Jurkat, Clone E6-1 (cell line): Measurements from ENCODE around the gene PALMD.

Source experiments
- DNase-seq: peaks from one replicate; pipeline ENCODE4 v3.0.0-alpha.2; 2011; ENCODE audit warnings: low read depth, low spot score
- H3K4me3 ChIP-seq: 2 replicates; pipeline ENCODE4 v1.5.1; 2011; ENCODE audit warnings: mild to moderate bottlenecking, low read length, control low read depth, moderate library complexity

Gene PALMD

DNA sequence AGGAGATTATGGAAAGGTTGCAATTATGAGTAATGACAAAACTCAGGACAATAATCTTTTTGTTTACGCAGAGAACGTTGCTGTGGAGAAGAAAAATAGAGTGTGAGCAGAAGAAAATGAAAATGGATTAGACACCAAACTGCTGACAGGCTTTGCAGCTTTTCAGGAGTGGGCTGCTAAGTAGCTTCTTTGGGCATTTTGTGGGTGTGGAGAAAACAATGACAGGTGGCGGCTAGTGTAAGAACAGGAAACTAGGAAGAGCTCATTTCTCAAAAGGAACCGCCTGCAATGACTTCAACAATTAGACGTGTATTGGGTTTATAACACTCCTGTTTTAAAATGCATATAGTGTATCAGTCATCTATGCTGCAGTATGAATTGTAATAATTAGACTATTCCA is 18.3 kb upstream of the PALMD start:
- H3K4me3 ChIP-seq = no peak overlapping the region
- no peak for DNase-seq

DNA sequence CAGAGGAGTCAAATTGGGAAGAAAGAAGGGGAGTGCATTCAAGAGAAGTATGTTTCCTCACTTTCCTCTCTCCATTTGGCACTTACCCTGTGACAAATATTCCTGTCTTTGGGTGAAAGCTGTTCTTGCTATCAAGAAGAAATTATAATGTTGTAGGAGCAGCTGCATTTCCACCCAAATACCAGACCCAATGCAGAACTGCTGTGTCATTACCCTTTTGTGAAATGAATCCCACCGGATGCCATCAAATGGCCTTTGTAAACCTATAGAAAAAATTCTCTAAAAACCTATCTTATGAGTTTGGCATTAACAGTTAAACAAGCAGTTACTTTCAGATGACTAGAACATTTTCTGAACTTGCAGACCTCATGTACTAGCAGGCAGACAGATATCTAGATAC is 16.7 kb upstream of the PALMD start:
- DNase-seq = no peak
- H3K4me3 ChIP-seq = no peak overlapping the region

DNA sequence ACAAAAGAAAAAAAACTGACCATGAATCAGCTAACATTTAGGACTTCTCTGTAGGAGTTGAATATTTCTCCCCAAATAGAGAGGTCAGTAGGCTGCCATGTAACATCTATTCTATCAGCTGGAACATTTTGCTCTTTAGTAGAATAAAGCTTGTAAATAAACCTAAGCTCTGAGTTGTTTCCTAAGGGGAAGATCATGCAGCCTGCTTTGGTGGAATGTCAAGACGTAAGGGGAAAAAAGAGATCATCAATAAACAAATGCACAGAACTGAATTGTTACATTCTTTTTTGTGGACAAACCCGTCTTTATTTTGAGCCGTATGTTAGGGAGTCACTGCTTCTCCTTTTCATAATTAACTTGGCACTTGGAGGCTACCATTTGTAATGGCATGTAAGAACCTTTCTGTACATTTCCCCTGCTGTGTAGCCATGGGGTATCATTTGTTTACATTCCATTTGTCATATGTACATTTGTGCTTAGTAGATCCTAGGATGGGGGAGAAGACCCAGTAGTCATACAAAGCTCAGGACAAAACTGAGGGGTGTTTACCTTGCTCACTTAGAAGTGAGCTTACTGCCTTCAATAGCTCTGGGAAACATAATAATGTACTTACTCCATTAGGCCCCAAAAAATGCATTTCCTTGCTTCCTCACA is 10.8 kb upstream of the PALMD start:
- H3K4me3 ChIP-seq = no peak overlapping the region
- no peak for DNase-seq

DNA sequence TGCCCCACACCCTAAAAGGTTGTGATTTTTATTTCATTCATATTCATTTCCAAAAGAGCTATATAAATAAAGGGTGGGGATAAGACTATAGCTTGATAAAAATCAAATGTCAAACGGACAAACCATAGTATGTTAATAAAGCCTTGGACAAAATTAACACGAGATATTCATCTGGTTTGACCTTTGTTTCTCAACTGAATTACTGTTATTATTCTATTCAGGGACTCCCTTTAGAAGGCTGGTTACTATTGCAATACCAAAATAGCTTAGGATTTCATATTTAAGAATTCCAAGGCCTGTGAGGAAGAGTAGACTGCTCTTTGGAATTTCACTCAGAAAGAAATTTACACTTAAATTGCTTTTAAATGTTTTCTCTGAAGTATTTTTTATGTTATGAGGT is 10.2 kb upstream of the PALMD start:
- DNase-seq = no peak
- no peak overlapping the region for H3K4me3 ChIP-seq

DNA sequence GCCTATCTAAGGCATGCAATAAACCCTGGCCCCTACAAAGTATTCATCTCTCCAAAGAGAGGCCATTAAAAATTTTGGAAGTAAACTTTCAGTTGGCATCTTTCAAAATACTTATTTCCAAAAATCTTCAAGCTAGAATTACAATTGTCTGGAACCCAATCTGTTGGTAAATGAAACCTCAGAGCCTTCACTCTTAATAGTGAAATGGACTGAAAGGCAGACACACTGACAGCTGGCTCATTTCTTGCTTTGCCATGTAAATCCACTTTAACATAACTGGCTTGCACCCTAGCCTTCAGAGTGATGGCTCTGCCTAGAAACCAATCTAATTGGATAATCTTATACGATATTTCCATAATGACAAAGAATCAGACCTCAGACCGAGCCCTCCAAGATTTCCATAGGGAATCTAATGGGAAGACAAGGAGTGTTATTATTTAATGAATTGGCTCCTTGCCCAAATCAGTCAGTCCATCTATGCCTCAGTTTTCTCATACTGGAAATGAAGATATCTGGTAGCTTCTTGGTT is 9.2 kb upstream of the PALMD start:
- H3K4me3 ChIP-seq = no peak overlapping the region
- DNase-seq = no peak

DNA sequence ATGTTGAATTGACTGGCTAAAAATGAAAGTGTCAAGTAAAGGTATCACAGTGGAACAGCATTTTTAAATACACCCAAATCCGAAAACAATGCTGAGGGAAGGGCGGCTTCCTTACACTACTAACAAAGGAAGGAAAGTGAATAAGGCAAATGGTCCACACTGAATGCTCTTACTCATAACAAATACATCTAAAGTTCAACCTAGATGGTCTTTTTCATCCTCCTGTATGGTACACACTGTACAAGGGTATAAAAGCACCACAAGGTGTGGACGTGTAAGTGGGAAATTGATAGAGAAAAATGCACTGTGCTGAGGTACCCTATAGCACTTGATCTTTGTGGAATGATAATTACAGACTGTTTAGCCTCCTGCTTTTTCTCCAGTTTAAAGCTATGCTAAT is 7.1 kb upstream of the PALMD start:
- no peak overlapping the region for H3K4me3 ChIP-seq
- no peak for DNase-seq

DNA sequence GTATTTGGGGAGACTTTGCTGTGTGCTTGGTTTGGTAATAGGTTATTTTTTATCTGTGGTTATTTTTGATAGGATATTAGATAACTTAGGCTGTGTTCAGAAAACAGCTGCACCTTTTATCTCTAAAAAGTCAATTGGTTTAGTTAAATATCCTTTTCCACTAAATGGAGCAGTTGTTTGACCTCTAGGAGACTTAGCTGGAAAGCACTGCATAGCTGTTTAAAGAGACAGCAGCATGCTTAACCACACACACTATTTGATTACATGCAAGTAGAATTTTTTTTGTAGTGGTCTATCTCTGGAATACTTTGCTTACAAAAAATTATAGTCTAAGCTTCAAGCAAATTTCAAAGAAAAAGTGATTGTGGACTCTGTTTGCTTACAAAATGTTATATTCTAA is 6.5 kb upstream of the PALMD start:
- no peak overlapping the region for H3K4me3 ChIP-seq
- DNase-seq = no peak

DNA sequence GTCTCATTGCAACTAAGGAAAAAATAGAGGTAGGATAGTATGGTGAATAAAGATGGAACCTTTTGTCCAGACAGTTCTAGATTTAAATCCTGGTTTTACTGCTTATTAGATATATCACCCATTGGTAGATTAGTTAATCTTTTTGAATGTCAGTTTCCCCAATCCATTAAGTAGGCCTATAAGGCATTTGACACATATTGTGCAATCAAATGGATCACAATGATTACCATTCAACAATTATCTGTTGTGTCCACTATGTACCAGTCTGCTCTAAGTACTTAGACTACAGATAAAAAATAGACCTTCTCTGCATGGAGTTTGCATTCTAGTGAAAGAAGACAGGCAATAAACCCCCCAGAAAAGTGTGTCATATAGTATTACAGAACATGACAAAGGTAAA is 6.0 kb upstream of the PALMD start:
- H3K4me3 ChIP-seq = no peak overlapping the region
- no peak for DNase-seq

DNA sequence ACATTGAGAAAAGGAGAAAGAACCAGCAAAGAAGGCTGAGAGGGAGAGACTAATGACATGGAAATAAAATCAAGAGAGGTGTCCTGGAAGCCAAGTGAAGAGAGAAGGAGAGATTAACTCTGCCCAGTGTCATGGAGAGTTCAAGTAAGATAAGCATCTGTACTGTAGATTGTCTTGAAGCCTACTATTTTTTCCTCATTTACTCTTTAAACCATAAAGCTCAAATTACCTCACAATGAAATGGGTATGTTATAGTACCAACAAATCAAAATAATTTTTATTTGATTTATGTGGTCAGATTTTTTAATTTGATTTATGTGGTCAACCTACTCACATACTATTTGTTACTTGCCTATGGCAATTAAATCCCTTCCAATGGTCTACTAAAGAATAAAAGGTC is 5.2 kb upstream of the PALMD start:
- no peak overlapping the region for H3K4me3 ChIP-seq
- no peak for DNase-seq

DNA sequence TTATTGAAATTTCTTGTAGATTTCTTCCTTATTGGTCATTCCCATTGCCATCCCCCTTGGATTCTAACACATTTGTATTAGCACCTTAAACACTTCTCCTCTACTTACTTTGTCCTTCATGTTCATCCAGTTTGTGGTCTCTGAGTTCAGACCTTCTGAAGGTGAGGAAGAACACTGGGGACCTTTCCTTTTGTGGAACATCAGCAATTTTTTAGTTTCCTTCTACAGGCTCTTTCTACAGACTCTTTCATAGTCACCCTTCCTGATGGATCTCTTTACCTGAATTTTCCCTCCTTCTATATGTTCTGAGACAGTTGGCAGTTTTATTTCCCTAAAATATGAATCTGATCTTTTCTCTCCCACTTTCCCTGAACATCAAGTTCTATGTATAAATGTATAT is 4.4 kb upstream of the PALMD start:
- H3K4me3 ChIP-seq = no peak overlapping the region
- DNase-seq = no peak

DNA sequence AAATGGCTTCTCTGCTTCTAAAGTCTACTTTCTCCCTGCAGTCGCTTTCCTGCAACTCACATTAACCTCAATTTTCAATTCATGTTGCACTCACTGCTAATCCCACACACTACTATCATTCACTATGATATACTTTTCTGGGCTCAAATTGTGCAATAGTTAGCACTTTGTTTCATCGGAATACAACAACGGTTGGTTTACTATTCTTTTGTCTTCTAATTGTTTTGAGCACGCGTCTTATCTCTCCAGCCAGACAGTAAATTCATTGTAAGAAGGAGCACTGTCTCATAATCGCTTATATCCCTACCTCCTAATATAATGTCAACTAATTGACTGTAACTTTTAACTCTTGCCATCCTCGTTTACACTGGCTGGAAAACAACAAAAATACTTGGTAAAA is 3.9 kb upstream of the PALMD start:
- no peak overlapping the region for H3K4me3 ChIP-seq
- no peak for DNase-seq

DNA sequence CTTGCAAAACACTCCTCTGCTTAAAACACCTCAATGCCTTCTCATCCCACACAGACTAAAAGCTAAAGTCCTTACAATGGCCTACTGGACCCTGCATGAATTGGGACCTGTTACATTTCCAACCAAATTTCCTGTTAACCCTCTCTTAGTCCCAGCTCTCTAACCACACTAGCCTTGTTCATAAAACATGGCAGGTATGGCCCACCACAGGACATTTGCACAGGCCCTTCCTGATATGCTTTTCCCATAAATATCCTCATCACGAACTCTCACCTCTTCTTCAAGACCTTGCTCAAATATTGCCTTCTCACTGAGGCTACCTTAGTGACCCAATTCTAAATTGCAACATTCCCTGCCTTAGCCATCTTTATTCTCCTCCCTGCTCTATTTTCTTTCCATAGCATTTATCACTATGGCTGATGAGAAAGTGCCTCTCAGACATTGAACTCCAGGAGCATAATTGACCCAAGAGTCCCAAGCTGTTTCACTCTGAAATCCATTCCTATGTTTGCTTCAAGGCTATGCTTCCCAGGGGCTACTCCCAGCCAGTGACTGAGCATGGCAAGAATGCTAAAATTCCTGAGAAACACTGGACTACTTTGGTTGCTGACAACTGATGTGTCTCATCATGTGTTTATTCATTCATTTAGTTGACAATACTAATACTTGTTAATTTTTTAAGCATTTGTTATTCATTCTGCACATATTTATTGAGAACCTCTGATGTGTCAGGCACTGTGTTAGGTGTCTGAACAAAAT is 2.7 kb upstream of the PALMD start:
- no peak overlapping the region for H3K4me3 ChIP-seq
- DNase-seq = no peak

DNA sequence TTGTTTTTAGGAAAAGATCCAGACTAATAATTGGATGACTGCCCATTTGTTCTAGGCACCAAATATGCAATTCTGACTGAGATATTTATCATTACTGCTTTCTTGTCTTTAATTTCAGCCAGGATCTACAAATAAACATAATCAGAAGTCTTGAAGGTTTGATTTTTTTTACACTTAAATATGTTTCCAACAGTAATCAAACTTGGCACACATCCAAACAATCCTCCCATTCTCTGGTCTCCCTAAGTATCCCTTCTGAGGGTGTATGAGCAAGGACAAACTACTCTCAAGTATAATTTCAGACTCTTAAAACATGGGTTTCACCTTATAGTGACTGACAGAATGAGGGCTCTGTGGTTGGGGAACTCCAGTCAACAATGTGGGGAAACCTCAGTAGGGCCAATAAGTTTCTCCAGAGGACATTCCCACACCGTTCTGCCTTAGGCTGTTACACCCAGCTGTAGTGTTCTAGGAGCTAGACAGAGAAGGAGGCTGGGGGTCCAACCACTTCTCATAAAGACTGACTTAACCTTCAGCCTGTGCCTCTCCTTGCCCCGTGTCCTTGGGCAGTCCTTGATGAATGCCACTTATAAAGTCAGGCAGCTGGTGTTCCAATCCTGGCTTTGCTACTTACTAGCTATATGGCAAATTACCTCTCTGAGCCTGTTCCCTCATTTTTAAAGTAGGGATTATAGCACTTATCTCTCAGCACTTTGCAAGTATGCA is 1.5 kb upstream of the PALMD start:
- no peak overlapping the region for H3K4me3 ChIP-seq
- no peak for DNase-seq

DNA sequence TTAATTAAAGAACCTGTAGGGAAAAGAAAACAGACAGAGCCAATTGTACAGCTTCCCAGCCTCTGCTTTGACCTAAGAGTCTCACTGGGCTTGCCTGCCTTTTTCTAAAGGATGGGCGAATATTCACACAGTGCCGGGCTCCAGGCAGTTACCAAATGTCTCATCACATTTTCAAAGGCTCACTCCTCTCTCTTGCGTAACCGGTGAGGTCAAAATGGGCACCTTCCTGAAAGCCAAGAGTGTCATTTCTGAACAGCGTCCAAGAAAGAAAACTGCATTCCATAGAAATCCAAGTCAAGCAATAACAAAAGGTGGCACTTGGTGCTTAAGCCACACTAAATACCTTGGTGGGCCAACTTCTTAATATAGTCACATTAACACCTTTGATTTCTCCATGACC is 710 bp upstream of the PALMD start:
- no peak overlapping the region for H3K4me3 ChIP-seq

DNA sequence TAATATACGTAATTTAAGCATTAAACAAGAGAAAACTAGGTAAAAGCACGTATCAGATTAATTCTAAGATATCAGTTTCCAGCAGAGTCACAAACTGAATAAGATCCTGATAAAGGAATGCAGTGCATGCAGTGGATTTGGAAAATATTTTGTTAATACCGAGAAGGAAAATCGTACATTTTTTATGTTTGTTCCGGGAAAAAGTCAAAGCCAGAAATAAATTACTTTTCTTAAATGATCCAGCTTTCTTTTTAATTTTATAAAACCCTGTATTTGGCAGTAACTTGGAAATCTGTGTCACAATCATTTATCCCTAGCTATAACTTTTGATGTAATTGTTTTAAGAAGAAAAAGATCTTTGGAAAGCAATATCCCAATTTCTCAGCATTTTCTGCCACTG is 955 bp downstream of the PALMD start:
- DNase-seq = no peak
- H3K4me3 ChIP-seq = no peak overlapping the region

More for the DNA sequence above, 710 bp upstream of the PALMD start:
- no peak for DNase-seq

DNA sequence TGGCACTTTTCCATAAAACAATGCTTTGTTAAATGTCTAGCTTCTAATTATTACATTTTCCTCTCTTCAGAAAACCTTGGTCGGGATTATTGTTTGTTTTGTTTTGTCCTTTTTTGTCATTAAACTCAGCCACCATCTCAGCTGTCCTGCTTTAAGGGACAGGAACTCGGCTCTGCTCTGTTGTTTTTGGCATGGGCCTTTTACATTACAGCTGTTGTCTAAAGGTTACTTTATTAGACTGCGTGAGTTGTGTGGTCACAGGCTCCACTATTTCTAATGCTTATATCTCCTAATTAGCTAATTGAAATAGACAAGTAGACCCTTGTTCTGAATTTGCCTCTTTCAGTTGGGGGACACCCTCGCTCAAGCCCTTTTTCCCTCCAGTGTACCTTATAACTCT is 1.6 kb downstream of the PALMD start:
- H3K4me3 ChIP-seq = no peak overlapping the region
- no peak for DNase-seq

DNA sequence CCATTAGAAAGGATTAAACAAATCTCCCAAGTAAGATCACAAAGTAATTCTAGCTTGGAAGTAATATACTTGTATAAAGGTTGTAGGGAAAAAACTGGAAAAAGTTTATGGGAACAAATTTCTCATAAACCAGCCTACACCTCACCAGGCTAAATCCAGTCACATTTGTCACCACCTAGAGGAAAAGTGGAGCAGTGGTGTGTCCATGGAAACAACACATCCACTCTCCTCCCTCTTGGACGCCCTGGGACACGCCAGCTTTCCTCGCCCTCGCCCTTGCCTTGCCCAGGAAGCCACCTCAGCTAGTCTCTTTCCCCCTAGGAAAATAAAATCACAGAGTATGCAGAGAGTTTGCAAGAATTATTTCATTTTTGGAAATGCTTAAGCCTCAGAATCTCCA is 2.2 kb downstream of the PALMD start:
- no peak for DNase-seq

DNA sequence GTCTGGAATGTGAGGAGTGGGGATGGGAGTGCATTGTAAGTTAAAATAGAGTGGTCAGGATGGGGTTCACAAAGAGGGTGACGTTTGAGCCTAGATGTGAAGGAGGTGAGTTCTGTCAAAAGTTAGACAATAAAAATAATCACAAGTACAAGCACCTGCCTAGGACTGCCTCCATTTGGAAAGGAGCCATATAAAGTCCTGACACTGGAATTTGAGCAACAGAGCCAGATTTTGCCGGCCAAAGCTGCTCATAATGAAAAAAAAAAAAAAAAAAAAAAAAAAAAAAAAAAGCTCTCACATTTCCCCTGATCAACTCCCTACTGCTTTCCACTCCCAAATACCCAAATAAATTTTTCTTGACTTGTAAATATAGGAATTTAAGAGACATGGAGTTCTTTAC is 4.1 kb downstream of the PALMD start:
- DNase-seq = no peak
- no peak overlapping the region for H3K4me3 ChIP-seq

More for the DNA sequence above, 2.2 kb downstream of the PALMD start:
- H3K4me3 ChIP-seq = no peak overlapping the region

DNA sequence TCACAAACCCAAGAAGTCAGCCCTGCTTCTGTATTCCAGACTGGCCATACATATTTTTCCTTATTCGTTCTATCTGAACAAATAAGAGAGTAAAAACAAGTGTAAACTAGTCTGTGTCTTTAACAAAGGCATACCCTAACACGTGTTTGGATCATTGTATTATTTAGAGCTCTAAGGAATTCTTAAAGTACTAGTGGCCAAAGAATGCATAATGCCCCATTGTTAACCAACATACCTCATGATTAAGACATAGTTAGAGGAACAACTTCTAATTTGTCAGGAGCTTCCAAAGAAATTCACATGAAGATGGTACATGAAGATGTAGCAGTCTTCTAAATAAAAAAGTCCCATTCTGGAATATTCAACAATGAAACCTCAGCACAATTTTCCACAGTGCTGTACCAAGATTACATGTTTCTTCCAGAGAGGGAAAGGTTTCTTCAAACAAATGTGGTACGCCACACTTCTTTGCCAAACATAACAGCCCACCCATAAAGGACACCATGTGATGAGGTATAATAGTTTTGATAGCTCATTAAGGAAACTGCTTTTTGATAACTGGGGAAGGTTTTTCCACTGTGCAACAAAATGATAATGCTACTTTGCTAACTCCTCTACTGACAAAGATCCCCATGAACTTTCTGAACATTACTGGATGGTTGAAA is 5.0 kb downstream of the PALMD start:
- H3K4me3 ChIP-seq = no peak overlapping the region
- no peak for DNase-seq

DNA sequence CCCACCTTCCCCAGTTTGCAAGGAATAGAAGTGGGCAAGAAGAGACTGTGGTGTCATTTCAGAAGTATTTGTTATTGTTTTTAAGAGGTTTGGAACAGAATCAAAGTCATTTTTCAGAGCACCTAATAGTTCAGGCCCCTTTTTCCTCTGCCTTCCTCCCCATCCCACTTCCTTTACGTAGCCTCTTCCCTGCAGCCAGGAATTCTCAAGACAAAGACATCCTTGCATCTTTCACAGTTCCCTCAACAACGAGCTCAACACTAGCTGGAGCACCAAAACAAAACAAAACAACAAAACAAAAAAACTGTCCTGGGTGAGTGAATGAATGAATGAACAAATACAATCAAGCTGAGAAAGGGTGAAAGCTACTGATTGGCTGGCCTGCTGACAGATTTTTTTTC is 7.0 kb downstream of the PALMD start:
- no peak for DNase-seq
- no peak overlapping the region for H3K4me3 ChIP-seq
